ENCODE measurements around the gene TRPC4AP.
"Not testable (repeated sequence)": the region's sequence is repeated elsewhere in the genome, so short reads cannot be mapped to it uniquely, and the experiment has no call there.

The TRPC4AP gene

DNA sequence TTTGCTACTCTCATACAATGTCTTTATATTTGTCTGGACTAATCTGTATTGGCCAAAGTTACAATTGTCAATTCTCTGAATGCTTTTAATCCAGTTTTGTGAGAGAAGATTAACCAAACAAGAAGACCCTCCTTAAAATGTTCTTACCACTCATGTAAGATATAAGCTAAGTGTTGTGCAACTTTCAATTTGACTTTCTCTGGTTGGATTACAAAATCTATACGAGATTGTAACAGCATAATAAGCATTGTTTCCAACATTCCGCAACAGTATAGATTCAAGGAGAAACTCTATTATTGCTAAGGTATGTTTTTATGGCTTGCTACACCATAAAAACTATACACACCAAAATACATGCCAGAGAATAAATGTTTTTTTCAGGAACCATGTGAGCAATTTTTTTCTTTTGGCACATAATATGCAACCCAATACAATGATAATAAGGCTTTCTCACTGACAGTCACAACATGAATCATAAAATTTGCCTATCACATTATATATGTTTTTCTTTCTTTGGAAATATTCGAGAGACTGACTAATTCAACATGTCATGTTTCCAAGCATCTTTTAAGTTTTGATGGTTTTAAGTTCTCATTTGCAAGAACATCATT lies 12.2 kb upstream of the TRPC4AP start:
- DNase-seq (ENCODE audit: low read depth) = no peak

DNA sequence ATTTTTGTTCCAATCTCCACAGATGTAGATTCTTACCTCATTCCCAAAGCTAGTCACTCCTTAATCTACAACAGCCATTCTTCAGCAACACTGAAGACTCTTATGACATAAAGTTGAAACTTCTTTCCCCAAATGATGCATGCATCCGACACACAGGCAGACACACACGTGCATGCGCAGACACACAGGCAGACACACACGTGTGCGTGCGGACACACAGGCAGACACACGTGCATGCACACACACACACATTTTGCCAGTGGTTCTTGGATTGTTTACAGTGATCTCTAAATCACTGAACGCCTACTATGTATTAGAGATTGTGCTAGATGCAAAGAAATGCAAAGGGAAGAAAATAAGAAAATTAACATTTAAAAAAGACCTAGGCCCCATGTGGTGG lies 9.0 kb upstream of the TRPC4AP start:
- DNase-seq (ENCODE audit: low read depth) = no peak

DNA sequence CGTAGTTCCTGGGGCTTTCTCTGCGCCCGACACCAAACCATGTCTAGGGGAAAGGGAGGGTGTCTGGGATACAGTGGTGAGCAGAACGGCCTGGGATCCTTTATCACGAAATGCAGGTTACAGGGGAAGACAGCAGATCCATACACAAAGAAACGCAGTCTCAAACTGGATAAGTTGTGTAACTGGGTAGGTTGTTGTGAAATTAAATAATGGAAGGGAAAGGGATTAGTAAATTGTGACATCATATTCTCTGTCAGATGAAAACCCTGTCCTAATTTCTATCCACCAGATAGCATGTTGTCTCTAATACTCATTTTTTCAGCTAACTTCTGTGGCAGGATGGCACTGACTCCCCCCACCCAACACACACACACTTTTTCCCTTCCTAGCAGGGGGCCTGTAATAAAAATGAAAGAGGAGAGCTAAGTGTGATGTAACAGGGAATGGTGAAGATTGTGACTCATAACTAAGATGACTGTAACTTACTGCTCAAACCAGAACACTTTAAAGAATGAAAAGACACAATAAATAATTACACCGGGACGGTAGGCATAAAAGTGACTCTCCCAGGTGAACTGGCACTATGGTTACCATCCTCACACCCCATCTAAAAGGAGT lies 769 bp upstream of the TRPC4AP start:
- DNase-seq (ENCODE audit: low read depth) = peak; percentile 23

DNA sequence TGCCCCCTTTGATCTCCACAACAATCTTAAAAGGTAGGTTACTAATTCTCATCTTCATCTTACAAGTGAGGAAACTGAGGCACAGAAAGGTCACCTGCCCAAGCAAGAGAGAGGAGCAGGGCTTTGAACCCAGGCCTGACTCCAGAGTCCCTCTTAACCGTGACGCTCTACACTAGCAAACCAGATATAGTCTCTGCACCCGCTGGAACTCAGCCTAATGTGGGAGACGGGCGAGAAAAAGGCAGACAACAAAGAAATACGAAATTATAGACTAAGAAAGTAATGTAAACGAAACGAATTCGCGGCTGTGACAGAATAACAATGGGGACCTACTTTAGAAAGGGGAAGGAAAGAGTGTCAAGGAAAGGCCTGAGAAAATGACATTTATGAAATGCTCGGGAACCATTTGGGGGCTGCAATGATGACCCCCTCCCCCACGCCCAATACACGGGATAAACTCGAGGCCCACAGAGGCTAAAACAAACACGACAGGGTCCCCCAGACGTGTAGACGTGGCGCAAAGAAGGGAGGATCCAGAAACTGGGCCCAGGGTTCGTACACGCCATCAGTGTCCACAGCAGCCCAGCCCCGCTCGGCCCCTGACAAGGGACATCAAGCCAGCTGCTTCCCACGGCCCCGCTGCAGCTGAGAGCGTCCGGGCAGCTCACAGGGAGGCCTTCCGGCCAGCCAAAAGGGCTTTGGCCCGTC lies 637 bp downstream of the TRPC4AP start:
- DNase-seq (ENCODE audit: low read depth) = no peak

DNA sequence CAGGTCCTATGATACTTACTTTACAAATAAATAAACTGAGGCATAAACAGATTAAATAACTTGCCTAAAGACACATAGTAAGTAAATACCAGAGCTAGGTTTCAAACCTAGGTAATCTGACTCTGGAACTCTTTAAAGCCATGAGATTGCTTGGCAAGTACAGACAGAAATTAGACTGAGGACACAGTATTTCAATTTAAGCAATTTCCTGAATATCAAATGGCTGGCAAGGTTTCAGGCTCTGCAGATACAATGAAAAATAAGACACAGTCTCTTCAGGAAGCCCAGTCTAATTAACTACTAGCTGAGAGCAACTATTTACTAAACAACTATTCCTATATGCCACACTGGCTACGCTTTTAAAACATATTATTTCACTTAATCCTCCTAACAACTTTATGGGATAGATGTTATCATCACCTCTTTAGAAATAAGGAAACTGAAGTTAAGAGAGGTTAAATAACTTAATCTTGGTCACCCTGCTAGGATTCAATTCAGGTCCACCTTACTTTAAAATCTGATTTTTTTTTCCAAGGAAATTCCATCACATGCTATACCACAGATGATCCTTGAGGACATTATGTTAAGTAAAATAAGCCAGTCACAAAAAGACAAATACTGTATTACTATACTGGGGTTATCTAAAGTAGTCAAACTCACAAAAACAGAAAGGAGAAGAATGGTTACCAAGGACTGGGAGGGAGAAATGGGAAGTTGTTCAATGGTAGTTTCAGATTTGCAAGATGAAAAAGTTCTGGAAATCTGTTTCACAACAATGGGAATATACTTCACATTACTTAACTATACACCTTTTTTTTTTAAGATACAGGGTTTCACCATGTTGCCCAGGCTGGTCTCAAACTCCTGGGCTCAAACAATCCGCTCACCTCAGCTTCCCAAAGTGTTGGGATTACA lies 4.1 kb downstream of the TRPC4AP start:
- no peak for DNase-seq (ENCODE audit: low read depth)

DNA sequence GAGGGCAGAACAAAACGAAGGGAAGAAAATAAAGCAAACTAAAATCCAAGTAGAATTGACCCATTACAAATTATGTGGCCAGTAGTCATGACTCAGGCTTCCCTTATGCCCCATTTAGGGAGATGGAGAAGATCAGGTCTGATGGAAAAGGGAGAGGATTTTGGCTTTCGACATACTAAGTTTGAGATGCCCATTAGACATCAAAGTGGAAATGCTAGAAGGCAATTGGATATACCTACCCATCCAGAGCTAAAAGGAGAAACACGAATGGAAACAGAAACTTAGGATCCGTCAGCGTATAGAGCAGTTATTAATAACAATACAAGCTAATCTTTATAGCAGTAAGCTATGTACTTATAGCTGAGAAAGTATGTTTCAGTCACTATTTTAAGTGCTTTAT lies 4.8 kb downstream of the TRPC4AP start:
- DNase-seq (ENCODE audit: low read depth) = no peak

DNA sequence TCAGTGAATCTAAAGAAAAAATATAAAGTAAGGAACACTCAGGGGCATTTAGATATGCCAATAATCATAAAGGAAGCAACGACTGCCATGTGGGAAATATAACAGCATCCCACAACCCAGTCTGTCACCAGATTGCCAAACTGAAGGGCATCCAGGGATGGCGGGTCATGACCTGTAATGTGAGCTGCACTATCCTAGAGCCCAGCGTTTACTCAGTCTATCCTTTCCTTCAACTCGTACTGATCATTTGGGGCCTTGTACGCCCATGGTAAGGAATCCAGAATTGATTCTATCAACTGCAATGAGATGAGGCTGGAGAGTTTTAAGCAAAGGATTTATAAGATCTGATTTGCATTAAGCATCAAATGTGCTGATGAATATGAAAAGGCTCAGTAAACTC lies 5.3 kb downstream of the TRPC4AP start:
- DNase-seq (ENCODE audit: low read depth) = no peak

DNA sequence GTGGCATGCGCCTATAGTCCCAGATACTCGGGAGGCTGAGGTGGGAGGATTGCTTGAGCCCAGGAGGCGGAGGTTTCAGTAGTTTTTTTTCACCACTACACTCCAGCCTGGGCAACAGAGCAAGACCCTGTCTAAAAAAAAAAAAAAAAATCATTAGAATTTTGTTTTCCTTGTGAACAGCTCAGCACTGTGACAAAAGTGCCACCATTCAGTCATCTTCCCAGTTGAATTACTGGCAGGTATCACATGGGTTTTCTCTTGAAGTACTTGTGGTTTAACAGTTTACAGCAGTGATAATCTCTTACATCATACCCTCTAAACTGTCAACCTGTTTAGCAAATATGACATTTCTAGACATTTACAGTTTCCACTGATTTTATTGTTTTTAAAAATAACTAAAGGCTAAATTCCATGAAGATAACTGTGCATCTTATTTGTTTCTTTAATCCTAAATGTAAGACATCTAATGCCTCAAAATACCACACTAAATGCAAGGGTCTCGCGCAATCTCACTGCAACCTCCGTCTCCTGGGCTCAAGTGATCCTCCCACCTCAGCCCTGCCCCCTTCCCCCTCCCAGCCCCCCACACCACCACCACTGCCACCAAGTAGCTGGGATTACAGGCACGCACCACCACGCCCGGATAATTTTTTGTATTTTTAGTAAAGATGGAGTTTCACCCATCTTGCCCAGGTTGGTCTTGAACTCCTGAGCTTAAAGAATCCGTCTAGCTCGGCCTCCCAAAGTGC lies 7.0 kb downstream of the TRPC4AP start:
- DNase-seq (ENCODE audit: low read depth) = no peak

DNA sequence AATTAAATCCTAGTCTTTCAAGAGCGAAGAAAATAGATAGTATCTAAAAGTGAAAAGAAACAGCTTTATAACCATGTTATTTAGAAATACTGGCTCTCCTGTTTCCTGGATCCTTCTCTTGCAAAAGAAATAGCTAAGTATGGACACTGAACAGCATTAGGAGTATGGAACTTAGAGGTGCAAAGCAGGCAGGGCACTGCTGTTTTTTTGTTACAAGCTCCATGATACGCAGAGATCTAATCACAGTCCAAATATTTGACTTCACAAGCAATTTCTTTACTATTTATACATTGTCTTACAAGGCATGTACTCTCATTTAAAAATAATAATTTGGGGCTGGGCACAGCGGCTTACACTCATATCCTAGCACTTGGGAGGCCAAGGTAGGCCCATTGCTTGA lies 7.6 kb downstream of the TRPC4AP start:
- no peak for DNase-seq (ENCODE audit: low read depth)

DNA sequence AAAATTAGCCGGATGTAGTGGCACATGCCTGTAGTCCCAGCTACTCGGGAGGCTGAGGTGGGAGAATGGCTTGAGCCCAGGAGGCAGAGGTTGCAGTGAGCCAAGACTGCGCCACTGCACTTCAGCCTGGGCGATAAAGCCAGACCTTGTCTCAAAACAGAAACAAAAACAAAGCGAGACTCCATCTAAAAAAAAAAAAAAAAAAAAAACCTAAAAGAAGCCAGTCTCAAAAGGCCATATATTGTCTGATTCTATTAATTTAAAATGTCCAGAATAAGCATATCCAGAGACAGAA lies 12.3 kb downstream of the TRPC4AP start:
- DNase-seq (ENCODE audit: low read depth) = not testable (repeated sequence)

DNA sequence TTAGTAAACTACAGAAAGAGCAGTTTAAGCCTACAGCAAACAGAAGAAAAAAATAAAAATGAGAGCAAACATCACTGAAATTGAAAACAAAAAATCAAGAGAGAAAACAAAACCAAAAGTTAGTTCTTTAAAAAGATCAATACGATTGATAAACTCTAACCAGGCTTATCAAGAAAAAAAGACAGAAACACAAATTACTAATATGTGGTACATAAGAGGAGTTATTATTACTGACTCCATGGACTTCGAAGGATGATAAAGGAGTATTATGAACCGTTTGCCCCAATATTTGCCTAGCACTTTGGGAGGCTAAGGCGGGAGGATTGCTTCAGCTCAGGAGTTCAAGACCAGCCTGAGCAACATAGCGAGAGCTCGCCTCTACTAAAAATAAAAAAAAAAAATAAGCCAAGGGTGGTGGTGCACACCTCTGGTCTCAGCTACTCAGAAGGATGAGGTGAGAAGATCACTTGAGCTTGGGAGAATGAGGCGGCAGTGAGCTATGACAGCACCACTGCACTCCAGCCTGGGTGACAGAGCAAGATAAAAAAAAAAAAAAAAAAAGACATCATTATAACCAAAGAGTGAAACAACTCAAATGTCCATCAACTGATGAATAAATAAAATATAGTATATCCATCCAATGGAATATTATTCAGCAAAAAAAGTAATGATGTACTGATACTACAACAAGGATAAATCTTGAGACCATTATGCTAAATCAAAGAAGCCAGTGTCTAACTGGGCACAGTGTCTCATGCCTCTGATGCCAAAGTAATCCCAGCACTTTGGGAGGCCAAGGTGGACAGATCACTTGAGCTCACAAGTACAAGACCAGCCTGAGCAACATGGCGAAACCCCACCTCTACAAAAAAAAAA lies 12.9 kb downstream of the TRPC4AP start:
- no peak for DNase-seq (ENCODE audit: low read depth)

DNA sequence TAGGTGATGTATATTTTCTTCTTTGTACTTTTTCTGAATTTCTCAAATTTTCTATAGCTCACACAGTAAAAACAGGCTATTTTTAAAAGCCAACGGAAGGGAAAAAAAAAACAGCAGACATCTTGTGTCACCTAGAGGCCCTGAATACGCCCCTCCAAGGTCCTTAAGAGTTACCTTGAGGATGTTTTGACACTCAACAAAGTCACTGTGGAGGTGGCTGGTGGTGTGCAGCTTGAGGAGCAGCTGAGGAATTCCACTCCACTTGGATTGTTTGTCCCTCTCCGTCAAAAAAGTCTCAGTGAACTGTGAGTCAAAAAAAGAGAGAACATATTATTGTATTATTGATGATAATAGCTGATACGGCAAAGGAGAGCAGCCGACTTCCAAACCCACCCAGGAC lies 14.7 kb downstream of the TRPC4AP start:
- no peak for DNase-seq (ENCODE audit: low read depth)

DNA sequence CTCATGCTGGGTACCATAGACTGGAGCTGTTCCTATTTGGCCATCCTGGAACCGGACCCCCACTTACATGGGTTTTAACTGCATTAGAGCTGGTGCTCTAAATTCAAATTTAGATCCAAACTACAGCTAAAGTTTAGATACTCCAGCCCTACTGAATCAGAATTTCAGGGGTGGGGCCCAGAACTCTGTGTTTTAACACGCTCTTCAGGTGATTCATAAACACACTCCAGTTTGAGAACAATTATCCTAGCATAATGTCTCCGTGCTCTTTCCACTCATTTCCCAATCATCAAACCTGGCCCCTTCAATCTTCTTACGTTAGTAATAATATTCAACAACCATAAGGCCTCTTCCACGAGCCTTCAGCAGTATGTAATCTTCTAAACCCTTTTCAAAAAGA lies 15.3 kb downstream of the TRPC4AP start:
- DNase-seq (ENCODE audit: low read depth) = no peak

DNA sequence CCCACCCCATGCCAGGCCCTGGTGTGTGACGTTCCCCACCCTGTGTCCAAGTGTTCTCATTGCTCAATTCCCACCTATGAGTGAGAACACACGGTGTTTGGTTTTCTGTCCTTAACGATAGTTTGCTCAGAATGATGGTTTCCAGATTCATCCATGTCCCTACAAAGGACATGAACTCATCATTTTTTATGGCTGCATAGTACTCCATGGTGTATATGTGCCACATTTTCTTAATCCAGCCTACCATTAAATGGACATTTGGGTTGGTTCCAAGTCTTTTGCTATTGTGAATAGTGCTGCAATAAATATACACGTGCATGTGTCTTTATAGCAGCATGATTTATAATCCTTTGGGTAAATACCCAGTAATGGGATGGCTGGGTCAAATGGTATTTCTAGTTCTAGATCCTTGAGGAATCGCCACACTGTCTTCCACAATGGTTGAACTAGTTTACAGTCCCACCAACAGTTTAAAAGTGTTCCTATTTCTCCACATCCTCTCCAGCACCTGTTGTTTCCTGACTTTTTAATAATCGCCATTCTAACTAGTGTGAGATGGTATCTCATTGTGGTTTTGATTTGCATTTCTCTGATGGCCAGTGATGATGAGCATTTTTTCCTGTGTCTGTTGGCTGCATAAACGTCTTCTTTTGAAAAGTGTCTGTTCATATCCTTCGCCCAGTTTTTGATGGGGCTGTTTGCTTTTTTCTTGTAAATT lies 21.0 kb downstream of the TRPC4AP start:
- DNase-seq (ENCODE audit: low read depth) = not testable (repeated sequence)

DNA sequence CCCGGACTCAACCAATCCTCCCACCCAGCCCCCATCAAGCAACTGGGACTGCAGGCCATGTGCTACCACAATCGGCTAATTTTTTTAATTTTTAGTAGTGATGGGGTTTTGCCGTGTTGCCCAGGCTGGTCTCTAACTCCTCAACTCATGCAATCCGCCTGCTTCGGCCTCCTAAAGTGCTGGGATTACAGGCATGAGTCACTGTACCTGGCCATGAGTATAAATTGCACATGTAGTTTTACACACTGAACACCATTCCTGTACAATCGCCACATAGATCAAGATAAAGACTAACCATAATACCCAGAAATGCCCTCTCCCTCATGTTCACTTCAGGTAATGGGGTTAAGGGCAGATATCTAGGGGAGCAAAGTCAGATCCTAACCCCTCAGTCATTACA lies 26.4 kb downstream of the TRPC4AP start:
- DNase-seq (ENCODE audit: low read depth) = no peak

DNA sequence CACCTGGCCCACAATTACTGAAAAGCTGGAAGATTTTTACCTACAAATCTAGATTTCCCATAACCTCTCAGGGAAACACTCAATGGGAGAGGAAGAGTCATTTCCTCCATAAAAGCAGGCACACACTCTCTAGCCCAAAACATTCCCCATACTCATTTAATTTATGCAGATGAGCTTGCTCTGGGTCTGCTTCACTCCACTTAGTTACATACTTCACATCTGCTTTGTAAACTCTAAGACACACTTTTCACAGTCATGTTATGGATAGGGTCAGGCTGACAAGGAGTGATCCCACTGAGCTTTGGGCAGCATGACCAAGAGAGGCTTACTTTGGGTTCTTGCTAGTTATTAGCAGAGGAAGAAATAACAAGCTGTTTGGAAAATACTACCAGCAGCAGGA lies 27.4 kb downstream of the TRPC4AP start:
- DNase-seq (ENCODE audit: low read depth) = no peak

DNA sequence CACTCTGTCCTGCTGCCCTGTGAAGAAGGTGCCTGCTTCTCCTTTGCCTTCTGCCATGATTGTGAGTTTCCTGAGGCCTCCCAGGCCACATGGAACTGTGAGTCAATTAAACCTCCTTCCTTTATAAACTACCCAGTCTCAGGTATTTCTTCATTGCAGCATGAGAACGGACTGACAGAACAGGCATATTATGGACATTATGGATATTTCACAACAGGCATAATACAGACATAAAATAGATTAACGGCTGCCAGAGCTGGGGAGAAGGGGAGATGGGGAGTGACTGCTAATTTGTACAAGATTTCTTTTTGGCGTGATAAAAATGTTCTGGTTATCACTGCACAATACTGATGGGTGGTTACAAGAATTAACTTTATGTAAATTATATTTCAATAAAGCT lies 29.4 kb downstream of the TRPC4AP start:
- DNase-seq (ENCODE audit: low read depth) = no peak

DNA sequence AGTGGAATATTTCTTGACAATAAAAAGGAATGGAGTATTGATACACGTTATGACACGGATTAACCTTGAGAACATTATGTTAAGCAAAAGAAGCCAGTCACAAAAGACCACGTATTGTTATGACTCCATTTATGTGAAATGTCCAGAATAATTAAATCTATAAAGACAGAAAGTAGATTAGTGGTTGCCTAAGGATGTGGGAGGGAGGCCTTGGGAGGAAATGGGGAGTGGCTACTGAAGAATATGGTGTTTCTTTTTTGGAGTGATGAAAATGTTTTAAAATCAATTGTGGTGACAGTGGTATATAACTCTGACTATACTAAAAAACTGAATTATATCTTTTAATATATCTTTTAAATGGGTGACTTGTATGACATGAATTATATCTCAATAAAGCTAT lies 30.1 kb downstream of the TRPC4AP start:
- no peak for DNase-seq (ENCODE audit: low read depth)

DNA sequence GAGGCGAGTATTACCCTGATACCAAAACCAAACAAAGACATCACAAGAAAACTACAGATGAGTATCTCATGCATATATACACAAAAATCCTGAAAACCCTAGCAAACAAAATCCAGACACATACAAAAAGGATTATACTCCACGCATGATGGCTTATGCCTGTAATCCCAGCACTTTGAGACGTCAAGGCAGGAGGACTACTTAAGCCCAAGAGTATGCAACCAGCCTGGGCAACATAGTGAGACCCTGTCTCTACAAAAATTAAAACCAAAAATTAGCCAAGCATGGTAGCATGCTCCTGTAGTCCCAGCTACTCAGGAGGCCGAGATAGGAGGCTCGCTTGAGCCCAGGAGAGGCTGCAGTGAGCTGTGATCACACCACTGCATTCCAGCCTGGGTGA lies 32.4 kb downstream of the TRPC4AP start:
- DNase-seq (ENCODE audit: low read depth) = no peak

DNA sequence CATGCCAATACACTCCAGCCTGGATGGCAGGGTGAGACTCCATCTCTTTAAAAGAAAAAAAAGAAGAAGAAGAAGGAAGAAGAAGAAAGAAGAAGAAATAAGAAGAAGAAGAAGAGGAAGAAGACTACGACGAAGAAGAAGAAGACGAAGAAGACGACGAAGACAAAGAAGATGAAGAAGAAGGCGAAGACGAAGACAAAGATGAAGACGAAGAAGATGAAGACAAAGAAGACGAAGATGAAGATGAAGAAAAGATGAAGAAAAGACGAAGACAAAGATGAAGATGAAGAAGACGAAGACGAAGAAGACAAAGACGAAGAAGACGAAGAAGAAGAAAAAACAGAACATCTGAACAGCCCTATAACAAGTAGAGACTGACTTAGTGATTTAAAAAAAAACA lies 33.0 kb downstream of the TRPC4AP start:
- no peak for DNase-seq (ENCODE audit: low read depth)

Measured in stimulated activated CD8-positive, alpha-beta memory T cell treated with anti-CD3 and anti-CD28 coated beads, Interleukin-12 subunit alpha, Interleukin-12 subunit beta, amount 100 ng/mL, for 4 hours (primary cell).